CD4-positive, alpha-beta T cell (primary cell): ENCODE data around the gene CDC14A. TPM values are rescaled to one million over a fixed set of nuclear protein-coding genes. Genes with fewer than 3 reads are reported as not detected.

Experiments
- ATAC-seq: fragments of 200-7000 bp; cut with Tn5 transposase; one replicate; pipeline ENCODE4 v1.10.0; 2022; ENCODE audit warnings: mild to moderate bottlenecking; ENCODE audit not compliant: poor library complexity
- CTCF ChIA-PET: fragments of 350-600 bp; sonication (Branson Sonifier 250); formaldehyde crosslinking; loops from one replicate; lab custom pipeline; 2021; ENCODE audit warnings: antibody characterized with exemption, inconsistent platforms; lab: Charles Lee
- POLR2A ChIA-PET: fragments of 350-600 bp; sonication (Branson Sonifier 250); formaldehyde crosslinking; loops from one replicate; lab custom pipeline; 2021; ENCODE audit warnings: antibody characterized with exemption, inconsistent platforms; lab: Charles Lee
- DNase-seq, 14 experiments: peaks; one replicate each; pipeline ENCODE4 v3.0.0-alpha.2; 2013 to 2020; ENCODE audit warnings: mixed read lengths in 2 of 14
- H3K27ac ChIP-seq, 2 donors: one replicate each; pipeline versions ENCODE4 v1.5.1 to v1.7.0; 2013; ENCODE audit warnings: low read length in 2 of 2, low read depth in 1 of 2, mild to moderate bottlenecking in 1 of 2
- H3K27me3 ChIP-seq, 2 experiments: 1 replicate in 1 of 2; 2 replicates in 1 of 2; pipeline versions ENCODE4 v1.6.1 to v1.7.0; 2013; ENCODE audit warnings: low read length in 2 of 2, control low read depth in 1 of 2, mild to moderate bottlenecking in 1 of 2, moderate library complexity in 1 of 2; ENCODE audit not compliant: insufficient read depth in 2 of 2, control insufficient read depth in 1 of 2
- H3K36me3 ChIP-seq: one replicate; pipeline ENCODE4 v1.6.1; 2013; ENCODE audit warnings: low read length, control low read depth; ENCODE audit not compliant: insufficient read depth
- H3K4me1 ChIP-seq: one replicate; pipeline ENCODE4 v1.6.1; 2013; ENCODE audit warnings: low read length, control low read depth; ENCODE audit not compliant: insufficient read depth
- H3K4me3 ChIP-seq: one replicate; pipeline ENCODE4 v1.5.1; 2013; ENCODE audit warnings: mild to moderate bottlenecking, low read length, moderate library complexity
- H3K9me3 ChIP-seq, 2 experiments: 1 replicate in 1 of 2; 2 replicates in 1 of 2; pipeline versions ENCODE4 v1.6.1 to v1.7.0; 2013; ENCODE audit warnings: low read length in 2 of 2, mild to moderate bottlenecking in 2 of 2, control low read depth in 1 of 2, moderate library complexity in 1 of 2; ENCODE audit not compliant: control insufficient read depth in 1 of 2, insufficient read depth in 1 of 2
- H3K27ac Mint-ChIP-seq: one replicate; pipeline ENCODE4 v1.8.0; 2020; ENCODE audit warnings: mixed read lengths
- H3K27me3 Mint-ChIP-seq: one replicate; pipeline ENCODE4 v1.8.0; 2021; ENCODE audit warnings: mixed read lengths
- H3K36me3 Mint-ChIP-seq: one replicate; pipeline ENCODE4 v1.8.0; 2021; ENCODE audit warnings: low read depth, mixed read lengths
- H3K4me1 Mint-ChIP-seq: one replicate; pipeline ENCODE4 v1.8.0; 2021; ENCODE audit warnings: low read depth, mixed read lengths
- H3K4me3 Mint-ChIP-seq: one replicate; pipeline ENCODE4 v1.8.0; 2020; ENCODE audit warnings: mild to moderate bottlenecking, mixed read lengths
- H3K9me3 Mint-ChIP-seq: one replicate; pipeline ENCODE4 v1.8.0; 2020; ENCODE audit warnings: mixed read lengths
- intact Hi-C, 2 experiments: fragments of 100-400 bp; cut with DNase I in 1 of 2; cut with micrococcal nuclease in 1 of 2; formaldehyde crosslinking; loops; one replicate each; pipeline versions ENCODE4 v1.15.1 to v1.9.0; 2023 to 2025; cut with DNase I, micrococcal nuclease
- total RNA-seq, 174 experiments: library from RNA in 2 of 174; stranded (reverse) in 2 of 174; gene quantifications; one replicate each; pipeline ENCODE4 v1.2.3 and lab custom pipeline; 2021 to 2026
- TF ChIP-seq, protein P1 (sequence below): fragments of 200-600 bp; IDR thresholded peaks from one replicate; pipeline ENCODE4 v1.8.0; 2022; ENCODE audit warnings: antibody characterized with exemption, mild to moderate bottlenecking

Gene CDC14A
- total RNA-seq, 2 experiments from 2014 or later, result 174 to 182 TPM

DNA sequence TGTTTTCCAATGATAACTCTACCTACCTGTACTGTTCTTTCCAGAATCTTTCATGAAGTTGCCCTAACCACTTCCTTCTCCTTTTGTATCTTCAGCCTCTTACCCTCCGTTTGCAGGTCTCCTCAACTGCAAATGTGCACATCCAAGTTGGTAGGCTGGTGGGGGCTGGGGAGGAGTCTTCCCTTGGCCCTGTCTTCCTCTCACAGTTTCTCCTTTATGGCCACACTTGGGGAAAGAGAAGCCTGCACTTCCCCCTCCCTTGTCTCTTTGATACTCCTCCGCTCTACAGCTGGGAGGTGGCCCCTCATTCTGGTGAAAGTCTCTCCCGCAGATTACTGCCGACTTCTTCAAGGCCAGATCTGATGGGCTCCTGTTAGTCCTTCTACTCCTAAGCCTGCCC is 158.8 kb downstream of the CDC14A start:
- intact Hi-C loops, result no loop called here
- ChIA-PET POLR2A (no interaction called here), CTCF (interaction anchor here (1.7 kb wide), 1 partner anchor 12 kb away, joined by 4 read pairs; no protein-coding TSS in a partner anchor)
- H3K36me3 ChIP-seq, result peaks cover 87% of the 10 kb centered on the region
- no peak for DNase-seq
- no peak overlapping the region for H3K4me3 ChIP-seq
- no peak overlapping the region for H3K27ac ChIP-seq
- Mint-ChIP-seq H3K36me3 (peaks cover 17% of the 10 kb centered on the region), H3K4me3 (no peak overlapping the region), H3K27me3 (no peaks in the 10 kb centered on the region), H3K4me1 (peaks cover 13% of the 10 kb centered on the region), H3K27ac (no peak overlapping the region), H3K9me3 (no peaks in the 10 kb centered on the region)
- no peak for ATAC-seq
- no peaks in the 10 kb centered on the region for H3K27me3 ChIP-seq
- TF ChIP-seq, protein P1, sequence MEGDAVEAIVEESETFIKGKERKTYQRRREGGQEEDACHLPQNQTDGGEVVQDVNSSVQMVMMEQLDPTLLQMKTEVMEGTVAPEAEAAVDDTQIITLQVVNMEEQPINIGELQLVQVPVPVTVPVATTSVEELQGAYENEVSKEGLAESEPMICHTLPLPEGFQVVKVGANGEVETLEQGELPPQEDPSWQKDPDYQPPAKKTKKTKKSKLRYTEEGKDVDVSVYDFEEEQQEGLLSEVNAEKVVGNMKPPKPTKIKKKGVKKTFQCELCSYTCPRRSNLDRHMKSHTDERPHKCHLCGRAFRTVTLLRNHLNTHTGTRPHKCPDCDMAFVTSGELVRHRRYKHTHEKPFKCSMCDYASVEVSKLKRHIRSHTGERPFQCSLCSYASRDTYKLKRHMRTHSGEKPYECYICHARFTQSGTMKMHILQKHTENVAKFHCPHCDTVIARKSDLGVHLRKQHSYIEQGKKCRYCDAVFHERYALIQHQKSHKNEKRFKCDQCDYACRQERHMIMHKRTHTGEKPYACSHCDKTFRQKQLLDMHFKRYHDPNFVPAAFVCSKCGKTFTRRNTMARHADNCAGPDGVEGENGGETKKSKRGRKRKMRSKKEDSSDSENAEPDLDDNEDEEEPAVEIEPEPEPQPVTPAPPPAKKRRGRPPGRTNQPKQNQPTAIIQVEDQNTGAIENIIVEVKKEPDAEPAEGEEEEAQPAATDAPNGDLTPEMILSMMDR, result no peak
- H3K9me3 ChIP-seq, result no peaks in the 10 kb centered on the region
- H3K4me1 ChIP-seq, result no peaks in the 10 kb centered on the region

DNA sequence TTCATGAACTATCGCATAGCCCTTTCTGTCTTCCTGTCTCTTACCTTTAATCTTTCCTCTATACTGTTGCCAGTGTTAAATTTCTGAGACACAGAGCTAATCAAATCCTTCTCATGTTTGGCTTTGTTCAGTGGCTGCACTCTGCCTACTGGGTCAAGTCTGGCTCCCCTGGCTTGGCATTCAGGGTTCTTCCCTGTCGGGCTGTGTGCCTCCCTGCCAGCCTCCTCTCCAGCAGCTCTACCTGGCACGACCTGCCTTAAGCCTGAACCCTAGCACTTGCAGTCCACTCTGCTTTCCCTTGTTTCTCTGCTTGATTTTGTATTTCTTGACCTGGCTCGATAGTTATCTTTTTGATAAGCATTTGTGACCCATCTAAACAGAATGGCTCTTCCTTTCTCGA is 159.5 kb downstream of the CDC14A start:
- no peak for DNase-seq
- no peak for ATAC-seq
- Mint-ChIP-seq H3K36me3 (peaks cover 24% of the 10 kb centered on the region), H3K4me3 (no peak overlapping the region), H3K27ac (no peak overlapping the region), H3K4me1 (peaks cover 10% of the 10 kb centered on the region), H3K27me3 (no peaks in the 10 kb centered on the region), H3K9me3 (no peaks in the 10 kb centered on the region)
- Histone ChIP-seq H3K9me3 (no peaks in the 10 kb centered on the region), H3K4me1 (no peaks in the 10 kb centered on the region), H3K4me3 (no peak overlapping the region), H3K36me3 (peaks cover 87% of the 10 kb centered on the region), H3K27me3 (no peaks in the 10 kb centered on the region), H3K27ac (no peak overlapping the region)
- POLR2A ChIA-PET, result no interaction called here
- intact Hi-C loops, result no loop called here
- TF ChIP-seq, protein P1, result no peak
- CTCF ChIA-PET, result interaction anchor here (1.2 to 1.7 kb wide), 2 partner anchors 11 to 154 kb away, joined by 3 to 4 read pairs; no protein-coding TSS in a partner anchor

DNA sequence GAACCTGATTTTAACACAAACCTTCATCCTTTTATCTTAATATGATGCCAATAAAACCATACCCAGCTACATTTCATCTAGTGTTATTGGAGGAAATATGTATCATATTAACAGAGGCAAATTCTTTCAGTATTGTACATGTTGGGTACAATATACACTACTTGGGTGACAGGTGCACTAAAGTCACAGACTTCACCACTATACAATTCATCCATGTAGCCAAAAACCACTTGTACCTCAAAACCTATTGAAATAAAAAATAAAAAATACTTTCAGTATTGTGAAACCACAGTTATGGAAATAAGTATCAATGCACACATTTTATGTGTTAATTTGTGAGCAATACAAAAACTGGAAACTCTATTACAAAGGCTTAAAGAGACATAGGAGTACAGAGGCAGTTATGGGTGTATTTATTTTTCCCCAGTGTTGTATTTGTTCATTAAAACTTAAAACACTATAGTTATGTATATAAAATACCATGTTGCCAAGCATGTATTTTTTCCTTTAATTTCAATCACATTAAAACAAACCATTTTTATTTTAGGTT is 160.6 kb downstream of the CDC14A start:
- Histone ChIP-seq H3K27me3 (no peaks in the 10 kb centered on the region), H3K4me1 (no peaks in the 10 kb centered on the region), H3K36me3 (peaks cover 88% of the 10 kb centered on the region), H3K9me3 (no peaks in the 10 kb centered on the region), H3K27ac (no peak overlapping the region), H3K4me3 (no peak overlapping the region)
- Mint-ChIP-seq H3K36me3 (peaks cover 34% of the 10 kb centered on the region), H3K27me3 (no peaks in the 10 kb centered on the region), H3K9me3 (no peaks in the 10 kb centered on the region), H3K4me3 (no peak overlapping the region), H3K4me1 (peaks cover 10% of the 10 kb centered on the region), H3K27ac (no peak overlapping the region)
- DNase-seq (no peak), ATAC-seq (no peak)
- POLR2A ChIA-PET, result interaction anchor here (1.3 kb wide), 1 partner anchor 30 kb away, joined by 3 read pairs; no protein-coding TSS in a partner anchor
- intact Hi-C loops, result no loop called here
- CTCF ChIA-PET, result interaction anchor here (1.2 to 1.7 kb wide), 2 partner anchors 10 to 155 kb away, joined by 3 to 4 read pairs; no protein-coding TSS in a partner anchor
- TF ChIP-seq, protein P1, result no peak
